GM18873 (cell line): Measurements from ENCODE around the gene SRSF7.
"Not testable (repeated sequence)": the region's sequence is repeated elsewhere in the genome, so short reads cannot be mapped to it uniquely, and the experiment has no call there.

Experiments
- ATAC-seq: cut with Tn5 transposase; IDR thresholded peaks from one replicate; pipeline ENCODE4 v1.9.1; 2021; ENCODE audit warnings: mild to moderate bottlenecking, moderate library complexity, moderate number of reproducible peaks; ENCODE audit not compliant: unreplicated experiment, low FRiP score

SRSF7 gene

DNA sequence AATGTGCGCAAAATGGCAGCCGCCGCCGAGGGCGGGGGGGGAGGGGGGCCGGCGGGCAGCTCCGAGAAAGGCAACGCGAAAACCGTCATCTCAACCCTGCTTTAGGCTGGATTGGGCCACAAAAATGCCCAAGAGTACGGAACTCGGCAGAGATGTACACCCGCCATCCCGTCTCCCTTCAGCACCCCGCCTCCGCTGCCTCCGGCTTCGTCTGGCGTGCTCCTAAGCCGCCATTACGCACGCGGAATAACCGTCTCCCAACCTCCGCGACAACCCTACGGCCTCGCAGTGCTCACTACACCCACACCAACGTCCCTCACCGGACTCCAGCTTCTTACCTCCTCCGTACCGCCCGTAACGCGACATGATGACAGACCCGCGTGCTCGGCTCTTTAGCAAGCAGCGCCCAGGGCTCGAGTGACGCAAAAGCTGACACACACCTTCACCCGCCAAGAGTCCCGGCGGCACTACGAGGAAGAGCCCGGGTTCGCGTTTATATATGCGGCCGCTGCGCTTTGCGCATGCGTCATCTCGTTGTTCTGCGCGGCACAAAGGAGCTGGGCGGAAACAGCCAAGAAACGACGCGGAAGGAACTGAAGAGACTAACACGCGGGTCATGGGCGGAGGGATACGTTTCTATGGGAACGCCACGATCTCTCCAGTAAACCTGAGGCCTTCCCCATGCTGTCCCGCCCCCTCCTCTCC lies at the start of gene SRSF7:
Gene SRSF7 (minus strand): TSS at position 471 of the 705 bp plus-strand sequence. CDS start 105 bp downstream, at position 366.
- ATAC-seq, result peak; percentile 73

- ATAC-seq, result no peak
These were observed 46.8 kb upstream of the SRSF7 start for GRCh38 chr2:38797953-38798352.

GRCh38 chr2:38797250-38797676 lies 46.1 kb upstream of the SRSF7 start:
- ATAC-seq, result no peak

GRCh38 chr2:38795016-38795415 lies 43.9 kb upstream of the SRSF7 start:
- not testable (repeated sequence) for ATAC-seq

- ATAC-seq, result no peak
These were observed 43.2 kb upstream of the SRSF7 start for GRCh38 chr2:38794235-38794946.

DNA sequence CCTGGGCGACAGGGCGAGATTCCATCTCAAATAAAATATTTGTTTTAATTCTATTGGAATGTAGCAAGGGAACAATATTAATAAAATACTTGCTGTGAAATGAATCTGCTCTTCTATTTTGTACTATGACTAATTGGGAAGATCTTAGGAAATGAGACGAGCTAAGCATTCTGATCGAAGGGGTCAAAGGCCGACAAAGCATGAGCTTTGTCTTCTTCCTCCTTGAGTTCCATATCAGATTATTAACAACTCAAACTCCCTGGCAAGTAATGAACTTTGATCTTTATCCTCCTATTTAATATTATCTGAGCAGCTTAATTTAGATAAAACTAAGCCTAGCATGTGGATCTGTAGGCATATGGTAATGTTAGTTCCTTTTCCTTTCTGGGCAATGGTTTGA lies 42.4 kb upstream of the SRSF7 start:
- ATAC-seq, result no peak

DNA sequence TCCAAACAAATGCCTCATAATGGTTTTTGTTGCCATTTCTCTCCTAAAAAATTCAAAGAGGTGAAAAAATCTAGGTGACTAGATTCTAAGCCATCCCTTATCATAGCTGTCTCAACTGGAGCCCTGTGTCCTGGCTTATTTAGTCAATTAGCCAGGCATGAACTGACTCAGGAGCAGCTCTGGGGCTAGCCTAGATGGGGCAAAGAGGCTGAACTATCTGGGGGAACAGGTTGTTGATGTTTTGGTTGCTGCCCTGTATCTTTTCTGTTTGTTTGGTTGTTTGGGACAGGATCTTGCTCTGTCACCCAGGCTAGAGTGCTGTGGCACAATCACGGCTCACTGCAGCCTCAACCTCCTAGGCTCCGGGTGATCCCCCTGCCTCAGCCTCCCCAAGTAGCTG lies 41.6 kb upstream of the SRSF7 start:
- no peak for ATAC-seq

DNA sequence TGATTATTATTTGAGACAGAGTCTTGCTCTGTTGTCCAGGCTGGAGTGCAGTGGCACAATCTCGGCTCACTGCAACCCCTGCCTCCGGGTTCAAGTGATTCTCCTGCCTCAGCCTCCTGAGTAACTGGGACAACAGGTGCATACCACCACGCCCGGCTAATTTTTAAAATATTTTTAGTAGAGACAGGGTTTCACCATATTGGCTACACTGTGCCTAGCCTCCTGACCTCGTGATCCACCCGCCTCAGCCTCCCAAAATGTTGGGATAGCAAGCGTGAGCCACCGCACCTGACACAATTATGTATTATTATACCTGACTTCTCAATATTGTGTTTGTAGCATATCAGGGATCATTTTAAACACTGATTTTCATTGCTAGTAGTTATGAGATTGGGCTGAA lies 41.2 kb upstream of the SRSF7 start:
- ATAC-seq, result not testable (repeated sequence)

GRCh38 chr2:38791744-38792143 lies 40.6 kb upstream of the SRSF7 start:
- no peak for ATAC-seq

GRCh38 chr2:38789691-38790090 lies 38.5 kb upstream of the SRSF7 start:
- no peak for ATAC-seq

DNA sequence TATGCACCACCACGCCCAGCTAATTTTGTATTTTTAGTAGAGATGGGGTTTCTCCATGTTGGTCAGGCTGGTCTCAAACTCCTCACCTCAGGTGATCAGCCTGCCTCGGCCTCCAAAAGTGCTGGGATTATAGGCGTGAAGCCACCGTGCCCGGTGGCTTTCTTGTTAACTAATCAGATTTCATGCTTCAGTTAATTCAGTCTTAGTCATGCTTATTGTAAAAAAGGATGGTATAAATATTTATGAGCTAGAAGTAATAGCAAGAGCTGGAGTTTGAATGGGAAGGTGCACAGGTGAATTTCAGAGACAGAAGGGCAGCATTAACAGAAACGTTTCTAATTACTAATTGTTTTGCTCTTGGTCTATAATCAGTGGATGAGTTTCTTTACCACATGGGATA lies 37.1 kb upstream of the SRSF7 start:
- no peak for ATAC-seq

DNA sequence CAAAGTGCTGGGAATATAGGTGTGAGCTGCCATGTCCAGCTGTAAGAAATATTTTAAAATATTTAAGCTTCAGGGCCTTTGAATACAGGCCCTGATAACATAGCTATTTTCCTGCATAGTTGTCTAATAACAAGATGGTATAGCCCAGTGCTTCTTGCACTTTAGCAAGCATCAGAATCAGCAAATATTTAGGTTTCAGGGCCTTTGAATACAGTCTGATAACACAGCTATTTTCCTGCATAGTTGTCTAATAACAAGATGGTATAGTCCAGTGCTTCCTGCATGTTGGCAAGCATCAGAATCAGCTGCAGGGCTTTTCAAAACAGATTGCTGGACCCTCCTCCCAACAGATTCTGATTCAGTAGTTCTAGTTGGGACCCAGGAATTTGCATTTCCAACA lies 32.4 kb upstream of the SRSF7 start:
- no peak for ATAC-seq

DNA sequence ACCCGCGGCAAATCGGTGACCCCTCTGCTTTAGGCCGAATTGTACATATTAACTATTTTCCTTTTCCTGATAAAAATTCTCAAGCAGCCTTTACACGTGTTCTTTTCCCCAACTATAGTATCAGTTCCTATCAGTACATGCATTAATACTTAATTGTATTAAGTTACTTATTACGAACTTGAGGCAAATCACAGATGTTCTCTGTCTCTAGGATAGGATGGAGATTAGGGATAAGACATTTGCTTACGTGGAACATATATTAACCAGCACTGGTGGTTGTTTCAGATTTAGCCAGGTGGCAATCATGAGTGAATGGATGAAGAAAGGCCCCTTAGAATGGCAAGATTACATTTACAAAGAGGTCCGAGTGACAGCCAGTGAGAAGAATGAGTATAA lies 27.5 kb upstream of the SRSF7 start:
- ATAC-seq, result no peak

DNA sequence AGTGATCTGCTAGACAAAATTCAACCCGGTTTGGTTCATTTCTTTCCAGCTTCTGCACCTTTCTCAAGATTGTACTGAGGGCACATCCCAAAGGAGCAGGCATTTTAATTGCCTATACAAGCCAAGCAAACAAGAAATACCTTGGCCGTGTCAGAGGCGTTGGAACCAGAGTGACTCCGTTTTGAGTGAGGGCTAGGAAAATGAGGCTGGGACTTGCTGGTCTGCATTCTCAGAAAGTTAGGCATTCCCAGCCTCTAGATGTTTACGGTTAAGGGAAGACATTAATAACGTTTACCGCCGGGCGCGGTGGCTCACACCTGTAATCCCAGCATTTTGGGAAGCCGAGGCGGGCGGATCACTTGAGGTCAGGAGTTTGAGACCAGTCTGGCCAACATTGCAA lies 25.4 kb upstream of the SRSF7 start:
- ATAC-seq, result no peak

DNA sequence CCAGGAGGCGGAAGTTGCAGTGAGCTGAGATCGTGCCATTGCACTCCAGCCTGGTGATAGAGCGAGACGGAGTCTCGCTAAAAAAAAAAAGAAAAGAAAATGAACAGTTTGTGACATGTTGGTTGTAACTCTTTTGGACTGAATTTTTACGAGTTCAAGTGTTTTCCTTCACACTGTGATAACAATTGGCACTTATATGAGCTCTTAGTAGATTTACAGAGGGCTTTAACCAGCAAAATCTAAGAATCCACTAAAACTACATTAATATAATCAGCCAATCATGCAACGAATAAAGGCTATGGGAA lies 24.7 kb upstream of the SRSF7 start:
- ATAC-seq, result no peak

- no peak for ATAC-seq
These were observed 24.1 kb upstream of the SRSF7 start for GRCh38 chr2:38775097-38775920.

DNA sequence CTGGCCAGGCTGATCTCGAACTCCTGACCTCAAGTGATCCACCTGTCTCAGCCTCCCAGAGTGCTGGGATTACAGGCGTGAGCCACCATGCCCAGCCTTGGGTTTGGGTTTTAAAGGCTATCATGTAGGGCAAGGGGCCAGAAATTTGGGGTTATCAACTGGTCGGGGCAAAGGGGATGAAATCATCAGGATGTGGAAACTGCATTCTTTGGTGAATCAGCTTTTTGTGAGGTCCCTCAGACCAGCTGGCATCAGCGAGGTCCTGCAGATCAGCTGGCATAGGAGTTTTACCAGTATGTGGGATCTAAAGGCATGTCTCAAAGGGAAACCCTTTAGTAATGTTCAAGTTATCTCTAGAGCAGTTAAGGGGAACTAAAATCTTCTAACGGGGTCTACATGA lies 20.5 kb upstream of the SRSF7 start:
- ATAC-seq, result no peak

DNA sequence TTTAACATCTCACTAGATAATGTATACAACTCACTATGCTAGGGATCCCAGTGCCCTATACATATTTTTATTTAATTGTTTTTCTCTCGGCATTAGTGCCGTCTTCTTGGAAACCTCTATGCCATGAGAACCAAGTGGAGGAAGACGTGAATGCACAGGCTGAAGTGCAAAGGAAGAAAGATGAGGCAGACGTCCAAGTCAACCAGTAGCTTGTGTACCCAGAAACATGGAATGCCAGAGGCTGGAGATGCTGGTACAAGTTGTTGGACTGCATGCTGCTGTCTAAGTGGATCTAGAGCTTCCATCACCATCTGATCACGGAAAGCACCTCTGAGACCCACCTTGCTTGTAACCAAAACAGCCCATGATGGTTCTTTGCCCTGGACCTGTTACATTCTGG lies 14.4 kb upstream of the SRSF7 start:
- ATAC-seq, result no peak

DNA sequence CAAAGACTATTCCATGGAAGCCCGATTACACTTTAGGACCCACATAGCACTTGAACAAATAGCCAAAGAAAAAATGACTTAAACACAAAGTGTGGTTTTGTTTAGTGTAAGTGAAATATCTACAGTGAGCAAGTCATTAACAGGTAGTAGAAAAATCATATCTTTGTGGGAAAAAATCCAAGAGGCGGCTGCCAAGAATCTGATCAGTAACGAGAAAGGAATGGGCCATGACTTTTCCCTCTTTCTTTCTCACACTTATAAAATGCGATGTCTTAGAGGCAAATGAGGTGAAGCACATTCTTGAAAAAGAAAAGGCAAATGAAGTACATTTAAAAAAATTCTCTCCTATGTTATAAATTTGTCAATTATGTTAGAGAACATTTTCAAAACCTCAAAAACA lies 14.0 kb upstream of the SRSF7 start:
- ATAC-seq, result no peak

- ATAC-seq, result no peak
These were observed 12.6 kb upstream of the SRSF7 start for GRCh38 chr2:38763728-38764127.

DNA sequence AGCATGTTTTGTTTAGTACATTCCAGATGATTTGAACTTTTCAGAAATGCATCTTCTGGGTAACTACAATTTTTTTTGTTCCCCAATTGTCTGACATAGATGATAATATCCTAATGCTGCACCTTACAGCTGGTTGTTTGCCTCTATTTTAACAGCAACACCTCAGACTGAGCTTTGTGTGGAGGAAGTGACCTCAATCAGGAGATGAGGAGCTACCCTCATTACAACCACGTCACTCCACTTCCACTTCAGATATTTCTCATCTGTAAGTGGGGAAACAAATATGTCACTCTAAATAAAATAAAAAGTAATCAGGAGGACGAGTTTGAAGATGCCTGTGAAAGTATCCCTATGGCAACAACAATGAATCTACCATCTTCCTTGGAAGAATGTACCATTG lies 12.1 kb upstream of the SRSF7 start:
- ATAC-seq, result no peak
